ENCODE data around the gene HSF2BP.

DNA sequence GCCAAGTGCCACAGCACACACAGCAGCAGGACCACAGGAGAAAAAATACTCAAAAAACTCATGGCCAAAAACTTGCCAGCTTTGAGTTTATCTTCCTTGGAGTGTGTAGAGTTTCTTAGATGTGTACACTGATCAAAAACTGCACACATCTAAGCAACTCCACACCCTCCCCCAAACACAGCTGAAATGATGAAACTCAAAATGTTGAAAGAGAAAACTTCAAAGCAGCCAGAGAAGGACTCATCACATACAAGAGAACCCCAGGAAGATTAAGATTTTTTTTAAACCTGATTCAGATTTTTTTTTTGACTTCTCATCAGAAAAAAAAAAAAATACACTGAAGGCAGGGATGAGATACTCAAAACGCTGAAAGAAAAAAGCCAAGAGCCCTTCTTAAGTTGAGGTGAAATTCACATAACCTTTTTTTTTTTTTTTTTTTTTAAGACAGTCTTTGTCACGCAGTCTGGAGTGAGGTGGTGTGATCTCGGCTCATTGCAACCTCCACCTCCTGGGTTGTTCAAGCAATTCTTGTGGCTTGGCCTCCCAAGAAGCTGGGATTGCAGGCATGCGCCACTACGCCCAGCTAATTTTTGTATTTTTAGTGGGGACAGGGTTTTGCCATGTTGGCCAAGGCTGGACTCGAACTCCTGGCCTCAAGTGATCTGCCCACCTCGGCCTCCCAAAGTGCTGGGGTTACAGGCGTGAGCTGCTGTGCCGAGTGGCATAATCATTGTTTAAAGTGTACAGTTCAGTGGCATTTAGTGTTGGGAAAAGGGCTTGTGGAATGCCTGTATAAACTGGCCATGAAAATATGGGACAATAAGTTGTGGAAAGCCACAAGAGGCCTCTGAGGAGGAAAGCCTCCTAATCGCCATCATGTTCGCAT, 38.7 kb upstream of the HSF2BP start:
- TF ChIP-seq, protein P1, sequence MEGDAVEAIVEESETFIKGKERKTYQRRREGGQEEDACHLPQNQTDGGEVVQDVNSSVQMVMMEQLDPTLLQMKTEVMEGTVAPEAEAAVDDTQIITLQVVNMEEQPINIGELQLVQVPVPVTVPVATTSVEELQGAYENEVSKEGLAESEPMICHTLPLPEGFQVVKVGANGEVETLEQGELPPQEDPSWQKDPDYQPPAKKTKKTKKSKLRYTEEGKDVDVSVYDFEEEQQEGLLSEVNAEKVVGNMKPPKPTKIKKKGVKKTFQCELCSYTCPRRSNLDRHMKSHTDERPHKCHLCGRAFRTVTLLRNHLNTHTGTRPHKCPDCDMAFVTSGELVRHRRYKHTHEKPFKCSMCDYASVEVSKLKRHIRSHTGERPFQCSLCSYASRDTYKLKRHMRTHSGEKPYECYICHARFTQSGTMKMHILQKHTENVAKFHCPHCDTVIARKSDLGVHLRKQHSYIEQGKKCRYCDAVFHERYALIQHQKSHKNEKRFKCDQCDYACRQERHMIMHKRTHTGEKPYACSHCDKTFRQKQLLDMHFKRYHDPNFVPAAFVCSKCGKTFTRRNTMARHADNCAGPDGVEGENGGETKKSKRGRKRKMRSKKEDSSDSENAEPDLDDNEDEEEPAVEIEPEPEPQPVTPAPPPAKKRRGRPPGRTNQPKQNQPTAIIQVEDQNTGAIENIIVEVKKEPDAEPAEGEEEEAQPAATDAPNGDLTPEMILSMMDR (IDR thresholded peaks at IDR 0.05), result no peak
- TF ChIP-seq POLR2A (IDR thresholded peaks at IDR 0.05), result no peak
